ENCODE results near the gene INHA.

Gene INHA

DNA sequence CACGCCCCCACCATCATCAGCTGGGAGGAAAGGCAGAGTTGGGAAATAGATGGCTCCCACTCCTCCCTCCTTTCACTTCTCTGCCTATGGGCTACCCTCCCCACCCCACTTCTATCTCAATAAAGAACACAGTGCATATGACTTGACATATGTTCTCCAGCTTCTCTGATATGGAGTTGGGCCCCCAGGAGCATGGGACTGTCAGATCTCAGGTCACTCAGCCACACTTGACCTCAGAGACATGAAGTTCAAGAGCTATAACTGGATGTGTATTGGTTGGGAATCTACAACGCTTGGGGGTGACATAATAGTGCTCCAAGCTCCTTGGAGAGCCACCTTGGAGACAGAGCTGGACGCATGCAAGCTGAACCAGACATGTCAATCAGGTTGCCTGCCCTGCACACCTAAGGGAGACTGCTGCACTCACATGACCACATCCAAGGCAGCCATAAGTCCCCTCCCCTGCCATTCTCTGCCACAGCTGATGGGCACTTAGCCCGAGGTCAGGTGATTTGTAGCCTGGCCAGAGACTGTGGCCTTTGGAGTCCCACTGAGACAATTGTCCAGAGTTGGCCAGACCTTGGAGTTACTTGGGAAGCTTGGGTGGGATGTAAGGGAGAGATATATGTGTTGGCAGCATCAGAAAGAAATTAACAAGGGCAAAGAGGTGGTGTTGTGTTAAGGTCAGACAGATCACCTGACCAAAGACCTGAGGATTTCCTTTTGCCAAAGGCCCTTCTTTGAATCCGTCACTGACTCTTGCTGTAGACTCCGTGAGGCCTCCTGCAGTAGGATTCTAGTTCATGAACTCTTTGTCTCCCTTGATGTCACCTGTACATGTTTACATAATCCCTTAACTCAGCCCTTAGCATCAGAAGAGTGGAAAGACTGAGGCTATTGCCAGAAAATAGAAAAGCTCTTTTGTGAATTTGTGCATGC lies 3.7 kb downstream of the INHA start:
- no peak for DNase-seq (ENCODE audit: low read depth)

DNA sequence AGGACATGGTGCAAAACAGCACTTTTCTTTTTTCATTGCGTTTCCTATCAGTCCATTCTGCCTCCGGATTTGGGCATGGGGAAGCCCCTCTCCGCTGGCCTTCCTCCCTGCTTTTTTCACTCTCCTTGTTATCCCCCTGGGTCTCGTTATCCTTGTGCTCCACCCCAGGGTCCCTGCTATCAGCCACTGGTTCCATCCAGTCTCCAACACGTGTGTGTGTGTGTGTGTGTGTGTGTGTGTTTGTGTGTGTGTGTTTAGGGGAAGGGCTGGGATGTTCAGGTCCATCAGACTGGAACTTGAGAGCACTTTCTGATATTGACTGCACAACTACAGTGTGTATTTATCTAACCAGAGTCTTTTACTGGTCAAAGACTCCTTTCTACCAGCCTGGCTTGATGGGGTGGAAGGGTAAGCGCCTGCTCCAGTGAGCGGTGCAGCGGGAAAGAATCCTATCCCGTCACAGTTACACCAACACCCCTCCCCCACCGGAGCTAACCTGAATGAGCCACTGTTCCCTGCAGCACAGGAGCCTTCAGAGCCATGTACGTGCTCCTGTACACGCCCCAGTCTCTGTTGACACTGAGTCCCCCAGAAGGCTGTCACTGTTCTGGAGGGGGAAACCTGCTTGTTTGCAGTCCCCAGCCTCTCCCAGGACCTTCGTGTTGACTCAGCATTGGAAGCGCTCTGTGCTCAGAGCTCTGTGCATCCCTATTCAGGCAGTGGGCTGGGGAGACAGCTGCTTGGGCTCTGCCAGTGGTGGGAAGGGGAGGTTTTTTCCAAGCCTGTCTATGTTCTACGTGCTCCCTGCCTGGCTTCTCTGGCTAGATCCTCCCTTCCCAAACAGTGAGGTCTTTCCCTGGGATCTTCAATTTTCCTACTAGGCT lies 4.6 kb downstream of the INHA start:
- DNase-seq (ENCODE audit: low read depth) = no peak

GRCh38 chr2:219578811-219579613 lies 6.9 kb downstream of the INHA start:
- peak; percentile 82 for DNase-seq (ENCODE audit: low read depth)

DNA sequence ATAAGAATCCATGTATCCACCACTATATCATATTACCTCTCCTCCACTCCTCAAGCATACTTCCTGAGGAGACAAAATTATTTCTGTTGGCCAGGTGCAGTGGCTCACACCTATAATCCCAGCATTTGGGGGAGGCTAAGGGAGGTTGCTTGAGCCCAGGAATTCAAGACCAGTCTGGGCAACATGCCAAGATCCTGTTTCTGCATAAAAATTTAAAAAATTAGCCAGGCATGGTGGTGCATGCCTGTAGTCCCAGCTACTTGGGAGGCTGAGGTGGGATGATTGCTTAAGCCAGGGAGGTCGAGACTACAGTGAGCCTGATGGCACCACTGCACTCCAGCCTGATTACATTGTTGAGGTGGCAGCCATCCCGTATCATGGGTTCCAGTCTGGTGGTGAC lies 9.2 kb downstream of the INHA start:
- DNase-seq (ENCODE audit: low read depth) = no peak

DNA sequence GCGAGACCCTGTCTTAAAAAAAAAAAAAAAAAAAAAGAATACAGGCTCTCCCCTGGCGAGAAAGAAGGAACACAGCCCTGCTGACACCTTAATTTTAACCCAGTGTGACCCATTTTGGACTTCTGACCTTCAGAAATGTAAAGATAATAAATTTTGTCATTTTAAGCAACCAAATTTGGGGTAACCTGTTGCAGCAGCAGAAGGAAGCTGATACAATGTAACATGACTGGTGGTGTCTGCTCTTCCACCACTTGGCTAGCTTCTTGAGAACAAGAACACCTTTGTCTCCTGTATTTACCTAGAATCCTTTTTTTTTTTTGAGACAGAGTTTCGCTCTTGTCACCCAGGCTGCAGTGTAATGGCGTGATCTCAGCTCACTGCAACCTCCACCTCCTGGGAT lies 19.0 kb downstream of the INHA start:
- DNase-seq (ENCODE audit: low read depth) = no peak

DNA sequence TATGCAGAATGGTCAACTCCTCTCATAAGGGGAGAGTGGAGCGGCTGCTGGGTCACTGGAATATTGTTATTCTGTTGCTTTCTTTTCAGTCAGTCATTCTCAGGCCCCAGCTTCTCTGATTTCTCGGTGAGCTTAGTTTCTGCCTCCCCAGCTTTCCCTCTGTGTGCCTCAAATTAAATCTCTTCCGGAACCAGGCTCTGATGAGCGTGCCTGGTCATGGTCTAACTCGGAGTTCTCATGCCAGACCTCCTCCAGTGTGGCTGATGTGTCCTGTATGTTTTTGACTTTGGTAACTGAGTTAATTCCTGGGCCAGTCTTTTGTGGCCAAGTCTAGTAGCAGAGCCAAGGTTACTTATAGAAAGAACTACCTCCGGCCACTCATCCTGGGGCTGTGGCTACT lies 20.6 kb downstream of the INHA start:
- peak; percentile 23 for DNase-seq (ENCODE audit: low read depth)

- DNase-seq (ENCODE audit: low read depth) = no peak
Measured at GRCh38 chr2:219593154-219593553, 21.0 kb downstream of the INHA start.

DNA sequence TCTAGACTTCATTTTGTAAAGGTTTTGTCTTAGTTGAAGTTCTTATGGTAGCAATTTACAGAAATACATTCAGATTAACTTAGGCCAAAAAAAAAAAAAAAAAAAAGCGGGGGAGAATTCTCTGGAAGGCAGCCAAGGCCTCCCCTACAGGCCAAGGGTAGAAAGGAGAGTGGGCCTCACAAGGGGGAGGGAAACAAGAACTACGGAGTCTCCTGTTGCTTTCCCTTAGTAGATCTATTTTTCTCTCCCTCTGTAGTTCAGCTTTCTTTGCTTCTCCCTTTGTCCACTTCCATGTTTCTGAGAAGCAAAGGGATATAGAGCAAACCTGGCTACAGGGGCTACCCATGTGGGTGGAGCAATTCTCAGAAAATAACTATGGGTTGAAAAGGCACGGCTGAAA lies 23.1 kb downstream of the INHA start:
- DNase-seq (ENCODE audit: low read depth) = peak; percentile 21

DNA sequence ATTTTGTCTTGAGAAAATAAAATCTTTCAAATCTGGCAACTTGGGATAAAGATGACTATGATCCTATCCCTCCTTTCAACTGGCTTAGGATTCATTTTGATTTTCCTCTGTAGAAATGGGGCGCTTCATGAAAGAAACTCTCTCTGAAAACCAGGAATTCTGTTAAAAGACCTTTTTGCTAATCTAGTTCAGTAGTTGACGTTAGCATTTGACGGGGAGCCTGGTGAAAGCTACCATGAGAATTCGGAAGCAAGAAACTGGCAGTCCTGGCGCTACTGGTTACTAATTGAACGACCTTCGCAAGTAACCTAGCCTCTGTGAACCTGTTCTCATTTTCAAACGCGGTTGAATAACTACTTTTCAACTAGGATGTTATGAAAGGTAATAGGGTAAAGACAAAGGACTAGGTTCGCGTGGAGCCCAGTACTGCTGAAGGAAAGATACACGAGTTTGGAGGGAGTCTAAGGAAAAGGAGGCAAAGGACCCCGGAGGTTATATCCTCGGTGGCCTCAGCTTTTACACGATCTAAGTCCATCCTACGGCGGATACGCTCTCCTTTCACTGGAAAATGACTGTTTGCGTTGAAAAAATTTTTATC lies 24.9 kb downstream of the INHA start:
- DNase-seq (ENCODE audit: low read depth) = peak; percentile 36

- peak; percentile 98 for DNase-seq (ENCODE audit: low read depth)
Measured at GRCh38 chr2:219597552-219598307, 25.6 kb downstream of the INHA start, which contains the start of gene STK11IP. Gene STK11IP, plus strand, starts transcription at chr2:219597857. Its CDS starts 263 bp downstream, at chr2:219598120.

GRCh38 chr2:219598308-219599078 lies 26.4 kb downstream of the INHA start:
- no peak for DNase-seq (ENCODE audit: low read depth)

- no peak for DNase-seq (ENCODE audit: low read depth)
Measured at GRCh38 chr2:219603771-219604170, 31.7 kb downstream of the INHA start.

- DNase-seq (ENCODE audit: low read depth) = no peak
Measured at GRCh38 chr2:219605607-219605954, 33.5 kb downstream of the INHA start.

DNA sequence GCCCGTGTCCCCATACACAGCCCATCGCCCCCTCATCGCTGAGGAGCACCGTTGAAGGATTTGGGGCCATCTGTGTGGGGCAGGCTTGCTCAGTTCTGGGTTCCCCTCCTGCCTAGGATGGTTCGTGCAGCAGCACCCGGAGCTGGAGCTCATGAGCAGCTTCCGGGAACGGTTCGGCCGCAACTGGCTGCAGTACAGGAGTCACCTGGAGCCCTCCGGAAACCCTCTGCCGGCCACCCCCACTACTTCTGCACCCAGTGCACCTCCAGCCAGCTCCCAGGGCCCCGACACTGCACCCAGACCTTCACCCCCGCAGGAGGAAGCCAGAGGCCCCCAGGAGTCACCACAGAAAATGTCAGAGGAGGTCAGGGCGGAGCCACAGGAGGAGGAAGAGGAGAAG lies 35.8 kb downstream of the INHA start:
- DNase-seq (ENCODE audit: low read depth) = no peak

- DNase-seq (ENCODE audit: low read depth) = no peak
Measured at GRCh38 chr2:219608399-219608964, 36.4 kb downstream of the INHA start.

DNA sequence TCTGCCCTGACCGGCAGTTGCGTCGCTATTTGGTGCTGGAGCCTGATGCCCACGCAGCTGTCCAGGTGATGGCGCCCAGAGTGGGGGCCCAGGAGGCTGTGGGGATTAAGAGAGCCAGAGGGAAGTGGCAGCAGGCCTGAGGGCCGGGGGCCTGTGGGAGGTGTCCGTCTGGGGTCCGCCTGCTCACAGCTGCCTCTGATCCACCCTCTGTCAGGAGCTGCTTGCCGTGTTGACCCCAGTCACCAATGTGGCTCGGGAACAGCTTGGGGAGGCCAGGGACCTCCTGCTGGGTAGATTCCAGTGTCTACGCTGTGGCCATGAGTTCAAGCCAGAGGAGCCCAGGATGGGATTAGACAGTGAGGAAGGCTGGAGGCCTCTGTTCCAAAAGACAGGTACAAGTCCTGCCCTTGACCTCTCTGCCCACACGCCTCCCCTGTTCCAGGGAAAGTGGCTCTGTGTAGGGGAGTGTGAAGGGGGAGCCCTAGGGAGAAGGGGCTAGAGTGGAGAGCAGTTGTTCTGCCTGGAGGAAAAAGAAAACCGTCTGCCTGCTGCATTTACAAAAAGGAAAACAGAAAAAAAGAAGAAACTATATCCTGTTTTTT lies 37.1 kb downstream of the INHA start:
- DNase-seq (ENCODE audit: low read depth) = no peak

DNA sequence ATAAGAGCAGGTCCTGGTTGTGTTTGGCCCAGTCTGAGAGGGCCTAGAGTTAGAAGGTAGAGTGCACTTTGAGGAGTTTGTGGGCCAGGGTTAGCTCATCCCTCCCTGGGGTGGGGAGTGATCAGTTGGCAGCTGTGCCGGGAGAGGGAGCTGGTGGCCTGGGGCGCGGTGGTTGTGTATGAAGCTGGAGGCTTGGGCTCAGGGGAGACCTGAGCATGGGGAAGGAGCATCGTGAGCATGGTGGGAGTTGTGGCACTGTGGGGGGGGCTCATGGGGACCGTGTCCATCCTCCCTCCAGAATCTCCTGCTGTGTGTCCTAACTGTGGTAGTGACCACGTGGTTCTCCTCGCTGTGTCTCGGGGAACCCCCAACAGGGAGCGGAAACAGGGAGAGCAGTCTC lies 39.2 kb downstream of the INHA start:
- no peak for DNase-seq (ENCODE audit: low read depth)

- DNase-seq (ENCODE audit: low read depth) = no peak
Measured at GRCh38 chr2:219611866-219612576, 39.9 kb downstream of the INHA start.
